ENCODE data around the gene ACBD4. TPM values are rescaled to one million over a fixed set of nuclear protein-coding genes. Genes with fewer than 3 reads are reported as not detected.

ACBD4 gene
- total and polyA plus RNA-seq, 2 of the 13 experiments (the other 11 are each of a cell fraction or from before 2014, with no cell fraction given), result 16.1 to 26.9 TPM

DNA sequence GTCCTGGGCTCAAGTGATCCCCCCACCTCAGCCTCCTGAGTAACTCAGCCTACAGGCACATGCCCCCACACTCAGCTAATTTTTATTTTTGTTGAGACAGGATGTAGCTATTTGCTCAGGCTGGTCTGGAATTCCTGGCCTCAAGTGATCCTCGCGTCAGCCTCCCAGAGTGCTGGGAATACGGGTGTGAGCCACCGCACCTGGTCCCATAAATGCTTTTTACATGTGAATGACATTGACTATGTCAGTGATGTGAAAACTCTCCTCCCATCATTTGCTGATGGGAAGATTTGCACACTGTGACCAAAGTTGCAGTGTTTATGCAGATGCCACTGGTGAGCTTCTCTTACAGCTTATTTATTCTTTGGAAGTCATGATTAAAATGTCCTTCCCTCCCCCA is 18.2 kb upstream of the ACBD4 start:
- Histone ChIP-seq H3K9me3 (ENCODE audit: low read length) (no peaks in the 10 kb centered on the region), H2AFZ (ENCODE audit: low read length) (no peak overlapping the region), H3K27ac (ENCODE audit: extremely low read length, insufficient read depth, low read length) (no peak overlapping the region), H3K36me3 (replicated peaks in 1 of 2; ENCODE audit: control insufficient read depth in 1 of 2, insufficient read depth in 2 of 2, low read length in 2 of 2) (peaks cover 0 to 5% of the 10 kb centered on the region in 2 experiments; a peak in 1 of 5 replicates), H3K4me3 (replicated peaks in 1 of 3; ENCODE audit: insufficient read depth in 1 of 3, low read depth in 2 of 3, low read length in 3 of 3) (no peak overlapping the region), H3K4me2 (ENCODE audit: low read depth, low read length) (no peak overlapping the region), H4K20me1 (ENCODE audit: insufficient read depth, low read length) (no peaks in the 10 kb centered on the region), H3K27me3 (ENCODE audit: control insufficient read depth in 1 of 2, insufficient read depth in 2 of 2, low read length in 2 of 2) (no peaks in the 10 kb centered on the region), H3K79me2 (ENCODE audit: insufficient read depth, low read length) (no peaks in the 10 kb centered on the region), H3K9ac (ENCODE audit: insufficient read depth, low read depth, low read length) (no peak overlapping the region), H3K4me1 (ENCODE audit: insufficient read depth, low read length) (peaks cover 34% of the 10 kb centered on the region)
- no TSS peak for BruUV-seq (replicated peaks)
- CTCF ChIA-PET (ENCODE audit: low intra/inter-chr PET ratio, low total read pairs), result no interaction called here
- DNase-seq (ENCODE audit: low spot score), result no peak
- peak; percentile 60; the same call in 1 of the 2 replicates for TF ChIP-seq ZNF460 (CRISPR knock-in tag; IDR thresholded peaks at IDR 0.05; ENCODE audit: borderline replicate concordance)
- no peak for TF ChIP-seq TBX2 (CRISPR knock-in tag; IDR thresholded peaks at IDR 0.05; ENCODE audit: borderline replicate concordance)
- intact Hi-C loops (cut with micrococcal nuclease; ENCODE audit: unreplicated experiment) (no loop called here), in situ Hi-C loops (cut with HindIII; ENCODE audit: extremely low pct_ligation_motif_present, low pct_unique_long_range_greater_than_20kb) (no loop called here)
- no peak for ATAC-seq
- POLR2A ChIA-PET, result interaction anchor here (0.9 to 1.2 kb wide), 3 partner anchors 13 to 18 kb away, joined by 3 read pairs; partner anchors contain the start of gene ACBD4
- 96% methylated on average over 4 of the region's 4 CpGs for WGBS (ENCODE audit: low lambda C conversion rate)
- FAIRE-seq, result no peak

DNA sequence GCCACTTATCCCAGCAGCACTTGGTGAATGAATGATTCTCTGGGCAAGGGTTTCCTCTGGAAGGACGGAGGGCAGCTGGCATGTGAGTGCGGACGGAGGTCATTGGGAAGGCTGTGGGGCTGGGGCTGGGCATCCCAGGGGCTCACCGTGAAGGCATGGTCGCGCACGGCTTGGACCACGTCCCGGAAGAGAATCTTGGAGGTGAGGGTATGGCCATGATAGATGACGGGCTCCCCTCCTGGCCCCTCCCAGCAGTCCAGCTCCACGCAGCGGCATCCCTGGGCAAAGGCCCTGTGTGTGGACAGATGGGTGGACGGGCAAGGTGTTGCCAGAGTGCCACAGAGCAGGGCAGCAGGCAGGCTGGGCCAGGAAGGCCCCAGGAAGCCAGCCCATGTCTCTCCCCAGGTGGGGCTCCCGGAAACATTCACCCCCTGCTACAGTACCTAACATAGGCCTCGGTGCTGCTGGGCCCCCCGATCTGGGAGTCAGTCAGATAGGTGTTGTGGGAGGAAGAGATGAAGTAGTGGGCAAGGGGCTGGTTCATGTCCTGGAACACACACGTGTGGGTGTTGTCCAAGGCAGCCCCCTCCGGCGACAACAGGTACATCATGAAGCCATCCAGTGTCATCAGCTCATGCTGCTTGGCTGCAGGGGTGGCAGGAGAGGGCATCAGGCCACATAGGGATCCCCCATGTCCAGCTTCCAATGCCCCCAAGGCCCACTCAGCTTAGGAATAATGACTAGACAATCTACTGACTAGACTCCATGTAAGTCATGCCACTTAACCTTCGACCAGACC is 17.4 kb upstream of the ACBD4 start:
- Histone ChIP-seq H3K79me2 (ENCODE audit: insufficient read depth, low read length) (no peaks in the 10 kb centered on the region), H3K27ac (ENCODE audit: extremely low read length, insufficient read depth, low read length) (no peak overlapping the region), H3K4me1 (ENCODE audit: insufficient read depth, low read length) (peaks cover 34% of the 10 kb centered on the region), H3K4me3 (replicated peaks in 1 of 3; ENCODE audit: insufficient read depth in 1 of 3, low read depth in 2 of 3, low read length in 3 of 3) (no peak overlapping the region), H3K9ac (ENCODE audit: insufficient read depth, low read depth, low read length) (no peak overlapping the region), H3K9me3 (ENCODE audit: low read length) (no peaks in the 10 kb centered on the region), H4K20me1 (ENCODE audit: insufficient read depth, low read length) (no peaks in the 10 kb centered on the region), H3K36me3 (replicated peaks in 1 of 2; ENCODE audit: control insufficient read depth in 1 of 2, insufficient read depth in 2 of 2, low read length in 2 of 2) (peaks cover 0 to 4% of the 10 kb centered on the region in 2 experiments; a peak in 1 of 5 replicates), H3K27me3 (ENCODE audit: control insufficient read depth in 1 of 2, insufficient read depth in 2 of 2, low read length in 2 of 2) (no peaks in the 10 kb centered on the region), H2AFZ (ENCODE audit: low read length) (no peak overlapping the region), H3K4me2 (ENCODE audit: low read depth, low read length) (no peak overlapping the region)
- no TSS peak for BruUV-seq (replicated peaks)
- ChIA-PET POLR2A (interaction anchor here (0.9 to 1.4 kb wide), 3 partner anchors 10 to 17 kb away, joined by 3 to 4 read pairs (median 3); partner anchors contain the start of gene ACBD4), CTCF (ENCODE audit: low intra/inter-chr PET ratio, low total read pairs) (no interaction called here)
- ATAC-seq, result no peak
- intact Hi-C loops (cut with micrococcal nuclease; ENCODE audit: unreplicated experiment), result no loop called here
- in situ Hi-C loops (cut with HindIII; ENCODE audit: extremely low pct_ligation_motif_present, low pct_unique_long_range_greater_than_20kb), result no loop called here
- no peak for DNase-seq (ENCODE audit: low spot score)
- 95% methylated on average over 17 of the region's 20 CpGs for WGBS (ENCODE audit: low lambda C conversion rate)
- no peak for FAIRE-seq
- TF ChIP-seq ZNF879 (CRISPR knock-in tag; IDR thresholded peaks at IDR 0.05) (no peak), ADNP (CRISPR knock-in tag; IDR thresholded peaks at IDR 0.05) (no peak), ZNF343 (CRISPR knock-in tag; IDR thresholded peaks at IDR 0.05) (no peak), ZNF629 (CRISPR knock-in tag; conservative IDR thresholded peaks at IDR 0.05) (no peak), ZNF430 (CRISPR knock-in tag; IDR thresholded peaks at IDR 0.05) (no peak), SRSF4 (IDR thresholded peaks at IDR 0.05; ENCODE audit: low read depth, low read length, poor library complexity, severe bottlenecking) (no peak), ZNF713 (CRISPR knock-in tag; IDR thresholded peaks at IDR 0.05) (no peak)
- TF ChIP-seq, protein P1, sequence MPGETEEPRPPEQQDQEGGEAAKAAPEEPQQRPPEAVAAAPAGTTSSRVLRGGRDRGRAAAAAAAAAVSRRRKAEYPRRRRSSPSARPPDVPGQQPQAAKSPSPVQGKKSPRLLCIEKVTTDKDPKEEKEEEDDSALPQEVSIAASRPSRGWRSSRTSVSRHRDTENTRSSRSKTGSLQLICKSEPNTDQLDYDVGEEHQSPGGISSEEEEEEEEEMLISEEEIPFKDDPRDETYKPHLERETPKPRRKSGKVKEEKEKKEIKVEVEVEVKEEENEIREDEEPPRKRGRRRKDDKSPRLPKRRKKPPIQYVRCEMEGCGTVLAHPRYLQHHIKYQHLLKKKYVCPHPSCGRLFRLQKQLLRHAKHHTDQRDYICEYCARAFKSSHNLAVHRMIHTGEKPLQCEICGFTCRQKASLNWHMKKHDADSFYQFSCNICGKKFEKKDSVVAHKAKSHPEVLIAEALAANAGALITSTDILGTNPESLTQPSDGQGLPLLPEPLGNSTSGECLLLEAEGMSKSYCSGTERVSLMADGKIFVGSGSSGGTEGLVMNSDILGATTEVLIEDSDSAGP (CRISPR knock-in tag; IDR thresholded peaks at IDR 0.05; ENCODE audit: borderline replicate concordance), result no peak
- TF ChIP-seq, protein P2, sequence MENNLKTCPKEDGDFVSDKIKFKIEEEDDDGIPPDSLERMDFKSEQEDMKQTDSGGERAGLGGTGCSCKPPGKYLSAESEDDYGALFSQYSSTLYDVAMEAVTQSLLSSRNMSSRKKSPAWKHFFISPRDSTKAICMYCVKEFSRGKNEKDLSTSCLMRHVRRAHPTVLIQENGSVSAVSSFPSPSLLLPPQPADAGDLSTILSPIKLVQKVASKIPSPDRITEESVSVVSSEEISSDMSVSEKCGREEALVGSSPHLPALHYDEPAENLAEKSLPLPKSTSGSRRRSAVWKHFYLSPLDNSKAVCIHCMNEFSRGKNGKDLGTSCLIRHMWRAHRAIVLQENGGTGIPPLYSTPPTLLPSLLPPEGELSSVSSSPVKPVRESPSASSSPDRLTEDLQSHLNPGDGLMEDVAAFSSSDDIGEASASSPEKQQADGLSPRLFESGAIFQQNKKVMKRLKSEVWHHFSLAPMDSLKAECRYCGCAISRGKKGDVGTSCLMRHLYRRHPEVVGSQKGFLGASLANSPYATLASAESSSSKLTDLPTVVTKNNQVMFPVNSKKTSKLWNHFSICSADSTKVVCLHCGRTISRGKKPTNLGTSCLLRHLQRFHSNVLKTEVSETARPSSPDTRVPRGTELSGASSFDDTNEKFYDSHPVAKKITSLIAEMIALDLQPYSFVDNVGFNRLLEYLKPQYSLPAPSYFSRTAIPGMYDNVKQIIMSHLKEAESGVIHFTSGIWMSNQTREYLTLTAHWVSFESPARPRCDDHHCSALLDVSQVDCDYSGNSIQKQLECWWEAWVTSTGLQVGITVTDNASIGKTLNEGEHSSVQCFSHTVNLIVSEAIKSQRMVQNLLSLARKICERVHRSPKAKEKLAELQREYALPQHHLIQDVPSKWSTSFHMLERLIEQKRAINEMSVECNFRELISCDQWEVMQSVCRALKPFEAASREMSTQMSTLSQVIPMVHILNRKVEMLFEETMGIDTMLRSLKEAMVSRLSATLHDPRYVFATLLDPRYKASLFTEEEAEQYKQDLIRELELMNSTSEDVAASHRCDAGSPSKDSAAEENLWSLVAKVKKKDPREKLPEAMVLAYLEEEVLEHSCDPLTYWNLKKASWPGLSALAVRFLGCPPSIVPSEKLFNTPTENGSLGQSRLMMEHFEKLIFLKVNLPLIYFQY (CRISPR knock-in tag; IDR thresholded peaks at IDR 0.05; ENCODE audit: borderline replicate concordance), result no peak
